ENCODE results near the gene USP33. TPM values are rescaled to one million over a fixed set of nuclear protein-coding genes. Genes with fewer than 3 reads are reported as not detected.

The USP33 gene
- total and polyA plus RNA-seq, 9 of the 15 experiments (the other 6 are each of a cell fraction or from before 2014, with no cell fraction given) = 22.4 to 83.5 (median 44.7) TPM

DNA sequence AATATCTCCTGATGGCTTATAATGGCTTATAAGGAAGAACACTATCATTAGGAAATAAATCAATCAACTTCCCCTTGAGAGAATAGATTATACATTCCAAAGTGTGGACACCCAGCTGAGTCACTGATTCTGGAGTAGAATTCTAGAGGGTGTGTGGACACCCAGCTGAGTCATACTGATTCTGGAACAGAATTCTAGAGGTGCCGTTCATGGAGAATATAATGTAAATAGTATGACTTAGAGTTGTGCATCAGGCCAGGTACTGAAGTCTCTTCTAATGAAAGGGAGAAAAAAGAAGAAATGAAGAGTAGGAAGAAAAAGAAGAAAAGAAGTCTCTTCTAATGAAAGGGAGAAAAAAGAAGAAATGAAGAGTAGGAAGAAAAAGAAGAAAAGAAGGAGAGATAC lies 2.4 kb upstream of the USP33 start (continued):
- TF ChIP-seq, protein P1, sequence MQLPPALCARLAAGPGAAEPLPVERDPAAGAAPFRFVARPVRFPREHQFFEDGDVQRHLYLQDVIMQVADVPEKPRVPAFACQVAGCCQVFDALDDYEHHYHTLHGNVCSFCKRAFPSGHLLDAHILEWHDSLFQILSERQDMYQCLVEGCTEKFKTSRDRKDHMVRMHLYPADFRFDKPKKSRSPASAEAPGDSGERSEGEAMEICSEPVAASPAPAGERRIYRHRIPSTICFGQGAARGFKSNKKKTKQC (CRISPR knock-in tag; IDR thresholded peaks at IDR 0.05) = no peak
- TF ChIP-seq FOXA3 (CRISPR knock-in tag; conservative IDR thresholded peaks at IDR 0.05 in 1 of 2, IDR thresholded peaks at IDR 0.05 in 1 of 2) = peak in 1 of 2 experiments; percentile 51; a peak in 2 of 4 replicates
- TF ChIP-seq PML (IDR thresholded peaks at IDR 0.05; ENCODE audit: low read length) = peak; percentile 38; the same call in 1 of the 2 replicates
- peak; percentile 27; the same call in 1 of the 2 replicates for TF ChIP-seq GATAD2B (IDR thresholded peaks at IDR 0.05; ENCODE audit: borderline replicate concordance)
- peak; percentile 77 for TF ChIP-seq C11orf30 (IDR thresholded peaks at IDR 0.05; ENCODE audit: low read depth)
- peak; percentile 85 for TF ChIP-seq ZEB2 (IDR thresholded peaks at IDR 0.05)
- TF ChIP-seq TCF3 (CRISPR knock-in tag; IDR thresholded peaks at IDR 0.05) = 0 out of 2 replicates have a peak, but pooled peaks have one; percentile 16
- TF ChIP-seq MTA2 (IDR thresholded peaks at IDR 0.05; ENCODE audit: low read depth) = 0 out of 2 replicates have a peak, but pooled peaks have one; percentile 5
- 0 out of 2 replicates have a peak, but pooled peaks have one; percentile 63 for TF ChIP-seq HDAC2 (IDR thresholded peaks at IDR 0.05)
- TF ChIP-seq KAT2B (IDR thresholded peaks at IDR 0.05; ENCODE audit: low read depth, low read length) = no peak
- TF ChIP-seq, protein P2, sequence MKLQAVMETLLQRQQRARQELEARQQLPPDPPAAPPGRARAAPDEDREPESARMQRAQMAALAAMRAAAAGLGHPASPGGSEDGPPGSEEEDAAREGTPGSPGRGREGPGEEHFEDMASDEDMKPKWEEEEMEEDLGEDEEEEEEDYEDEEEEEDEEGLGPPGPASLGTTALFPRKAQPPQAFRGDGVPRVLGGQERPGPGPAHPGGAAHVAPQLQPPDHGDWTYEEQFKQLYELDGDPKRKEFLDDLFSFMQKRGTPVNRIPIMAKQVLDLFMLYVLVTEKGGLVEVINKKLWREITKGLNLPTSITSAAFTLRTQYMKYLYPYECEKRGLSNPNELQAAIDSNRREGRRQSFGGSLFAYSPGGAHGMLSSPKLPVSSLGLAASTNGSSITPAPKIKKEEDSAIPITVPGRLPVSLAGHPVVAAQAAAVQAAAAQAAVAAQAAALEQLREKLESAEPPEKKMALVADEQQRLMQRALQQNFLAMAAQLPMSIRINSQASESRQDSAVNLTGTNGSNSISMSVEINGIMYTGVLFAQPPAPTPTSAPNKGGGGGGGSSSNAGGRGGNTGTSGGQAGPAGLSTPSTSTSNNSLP (IDR thresholded peaks at IDR 0.05; ENCODE audit: borderline replicate concordance, low read depth, low read length) = peak; percentile 75; the same call in 1 of the 2 replicates
- TF ChIP-seq FOSL1 (tag; conservative IDR thresholded peaks at IDR 0.05) = peak; percentile 99
- TF ChIP-seq ZNF311 (CRISPR knock-in tag; IDR thresholded peaks at IDR 0.05) = no peak
- peak; percentile 20 for TF ChIP-seq E2F8 (IDR thresholded peaks at IDR 0.05; ENCODE audit: low read depth, partially characterized antibody)
- TF ChIP-seq MNT (conservative IDR thresholded peaks at IDR 0.05) = 0 out of 4 replicates have a peak, but pooled peaks of 1 of the 2 experiments have one; percentile 42
- TF ChIP-seq SMAD1 (IDR thresholded peaks at IDR 0.05; ENCODE audit: low read depth, low read length, partially characterized antibody) = no peak
- TF ChIP-seq NBN (IDR thresholded peaks at IDR 0.05; ENCODE audit: low read depth) = peak; percentile 70; the same call in 1 of the 2 replicates
- TF ChIP-seq SMARCA4 (IDR thresholded peaks at IDR 0.05) = peak; percentile 86
- no peak for TF ChIP-seq SMARCA5 (IDR thresholded peaks at IDR 0.05)
- peak; percentile 44; the same call in 1 of the 2 replicates for TF ChIP-seq STAT5A (IDR thresholded peaks at IDR 0.05; ENCODE audit: borderline replicate concordance, low read length)
- TF ChIP-seq LEF1 (IDR thresholded peaks at IDR 0.05) = peak; percentile 52; the same call in 1 of the 2 replicates
- peak in 1 of 2 experiments; percentile 36; a peak in 2 of 4 replicates for TF ChIP-seq FOXK2 (conservative IDR thresholded peaks at IDR 0.05 in 1 of 2, IDR thresholded peaks at IDR 0.05 in 1 of 2; ENCODE audit: low read depth in 2 of 2)
- peak; percentile 28 to 100; a peak in 3 of 4 replicates for TF ChIP-seq ARNT (IDR thresholded peaks at IDR 0.05)
- peak; percentile 51 for TF ChIP-seq DACH1 (IDR thresholded peaks at IDR 0.05; ENCODE audit: partially characterized antibody)
